Fibroblast of mammary gland (primary cell): ENCODE results near the gene SEMA7A.

ENCODE experiments used
- DNase-seq: peaks from one replicate; pipeline ENCODE4 v3.0.0-alpha.2; 2010; ENCODE audit warnings: low read depth
- H3K4me3 ChIP-seq: 2 replicates; pipeline ENCODE4 v1.5.1; 2011; ENCODE audit warnings: low read depth, mild to moderate bottlenecking, low read length, moderate library complexity; ENCODE audit not compliant: control insufficient read depth
- TF ChIP-seq, protein P1 (sequence below): conservative IDR thresholded peaks from 2 replicates; pipeline ENCODE4 v1.5.1; 2011; ENCODE audit warnings: low read depth, low read length, inconsistent platforms; ENCODE audit not compliant: control insufficient read depth, insufficient read depth

The SEMA7A gene

GRCh38 chr15:74406517-74406916, 27.2 kb downstream of the SEMA7A start:
- no peak overlapping the region for H3K4me3 ChIP-seq
- DNase-seq, result no peak
- TF ChIP-seq, protein P1, sequence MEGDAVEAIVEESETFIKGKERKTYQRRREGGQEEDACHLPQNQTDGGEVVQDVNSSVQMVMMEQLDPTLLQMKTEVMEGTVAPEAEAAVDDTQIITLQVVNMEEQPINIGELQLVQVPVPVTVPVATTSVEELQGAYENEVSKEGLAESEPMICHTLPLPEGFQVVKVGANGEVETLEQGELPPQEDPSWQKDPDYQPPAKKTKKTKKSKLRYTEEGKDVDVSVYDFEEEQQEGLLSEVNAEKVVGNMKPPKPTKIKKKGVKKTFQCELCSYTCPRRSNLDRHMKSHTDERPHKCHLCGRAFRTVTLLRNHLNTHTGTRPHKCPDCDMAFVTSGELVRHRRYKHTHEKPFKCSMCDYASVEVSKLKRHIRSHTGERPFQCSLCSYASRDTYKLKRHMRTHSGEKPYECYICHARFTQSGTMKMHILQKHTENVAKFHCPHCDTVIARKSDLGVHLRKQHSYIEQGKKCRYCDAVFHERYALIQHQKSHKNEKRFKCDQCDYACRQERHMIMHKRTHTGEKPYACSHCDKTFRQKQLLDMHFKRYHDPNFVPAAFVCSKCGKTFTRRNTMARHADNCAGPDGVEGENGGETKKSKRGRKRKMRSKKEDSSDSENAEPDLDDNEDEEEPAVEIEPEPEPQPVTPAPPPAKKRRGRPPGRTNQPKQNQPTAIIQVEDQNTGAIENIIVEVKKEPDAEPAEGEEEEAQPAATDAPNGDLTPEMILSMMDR, result no peak

DNA sequence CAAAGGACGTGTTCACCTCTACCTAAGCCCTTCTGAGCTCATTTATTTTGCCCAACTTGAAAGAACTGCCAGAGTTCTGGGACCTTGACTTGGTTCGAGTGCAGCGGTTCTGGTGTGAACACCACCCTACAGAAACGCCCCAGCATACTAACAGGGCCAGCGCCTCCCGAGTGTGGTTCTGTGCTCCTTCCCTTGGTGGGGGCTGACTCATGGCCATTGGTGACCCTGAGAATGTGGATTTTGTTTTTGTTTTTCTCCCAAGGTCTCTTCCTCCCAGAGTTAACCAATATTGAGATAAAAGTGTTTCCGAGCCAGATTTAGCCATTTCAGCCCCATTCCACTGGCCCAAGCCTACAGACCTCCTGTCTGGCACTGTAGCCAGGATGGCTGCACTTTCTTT, 27.9 kb downstream of the SEMA7A start:
- peak; percentile 39 for DNase-seq
- H3K4me3 ChIP-seq, result no peak overlapping the region
- TF ChIP-seq, protein P1, result no peak

DNA sequence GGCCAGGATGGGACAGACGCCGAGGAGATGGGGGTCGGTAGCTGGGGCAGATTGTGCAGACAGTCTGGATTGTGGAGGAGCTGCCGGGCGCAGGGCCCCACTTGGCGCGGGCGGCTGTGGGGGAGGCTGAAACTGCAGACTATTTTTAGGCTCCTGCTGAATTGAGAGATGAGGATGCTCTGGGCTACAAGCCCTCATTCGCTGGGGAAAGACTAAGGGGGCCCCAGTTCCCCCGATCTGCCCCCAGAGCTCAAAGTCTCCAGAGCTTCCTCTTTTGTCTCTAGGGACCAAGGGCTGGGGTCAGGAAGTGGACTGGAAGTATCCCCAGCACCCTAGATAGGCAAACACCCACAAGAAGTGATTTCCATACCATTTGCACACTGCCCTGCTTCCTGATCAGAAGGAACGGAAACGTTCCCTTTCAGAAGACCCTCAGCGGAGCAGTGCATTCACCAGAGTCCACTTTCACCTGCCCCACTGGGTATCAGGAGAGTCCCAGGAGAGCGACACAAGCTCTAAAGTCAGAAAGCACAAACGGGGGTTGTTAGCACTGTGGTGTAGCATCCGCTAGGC, 29.7 kb downstream of the SEMA7A start:
- H3K4me3 ChIP-seq, result no peak overlapping the region
- TF ChIP-seq, protein P1, result no peak
- DNase-seq, result no peak

GRCh38 chr15:74403588-74403919, 30.2 kb downstream of the SEMA7A start:
- DNase-seq, result no peak
- TF ChIP-seq, protein P1, result no peak
- no peak overlapping the region for H3K4me3 ChIP-seq

DNA sequence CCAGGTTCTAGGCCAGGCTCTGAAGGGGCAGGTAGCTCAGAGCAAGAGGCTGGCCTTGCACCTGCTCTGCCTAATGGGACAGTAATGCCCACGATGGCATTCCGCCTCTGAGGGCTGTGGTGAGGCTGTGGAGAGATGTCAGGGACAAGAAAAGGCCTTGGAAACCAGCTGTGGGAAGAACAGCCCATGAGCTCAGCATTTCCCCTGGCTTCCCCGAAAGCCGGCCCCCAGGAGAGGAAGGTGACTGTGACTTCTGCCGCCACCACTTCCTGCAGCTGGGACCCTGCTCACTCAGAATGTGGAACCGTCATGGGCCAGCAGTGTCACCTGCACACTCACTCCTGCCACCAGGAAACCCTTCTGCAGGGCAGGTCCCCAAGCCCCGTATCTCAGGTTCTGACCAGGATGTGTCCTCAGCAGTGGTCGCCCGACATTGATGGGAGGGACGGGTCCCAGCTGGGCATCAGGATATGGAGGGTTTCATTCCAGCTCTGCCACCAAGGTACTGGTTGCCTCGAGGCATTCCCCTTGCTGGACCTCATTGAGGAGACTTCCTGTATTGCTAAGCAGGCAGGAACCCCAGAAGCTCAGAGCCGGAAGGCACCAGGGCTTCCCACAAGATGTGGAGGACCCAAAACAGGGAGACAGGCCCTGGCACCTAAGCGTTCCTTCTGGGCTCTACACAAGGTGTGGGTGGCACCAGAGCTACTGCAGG, 30.7 kb downstream of the SEMA7A start:
- TF ChIP-seq, protein P1, result no peak
- H3K4me3 ChIP-seq, result no peak overlapping the region
- DNase-seq, result no peak

DNA sequence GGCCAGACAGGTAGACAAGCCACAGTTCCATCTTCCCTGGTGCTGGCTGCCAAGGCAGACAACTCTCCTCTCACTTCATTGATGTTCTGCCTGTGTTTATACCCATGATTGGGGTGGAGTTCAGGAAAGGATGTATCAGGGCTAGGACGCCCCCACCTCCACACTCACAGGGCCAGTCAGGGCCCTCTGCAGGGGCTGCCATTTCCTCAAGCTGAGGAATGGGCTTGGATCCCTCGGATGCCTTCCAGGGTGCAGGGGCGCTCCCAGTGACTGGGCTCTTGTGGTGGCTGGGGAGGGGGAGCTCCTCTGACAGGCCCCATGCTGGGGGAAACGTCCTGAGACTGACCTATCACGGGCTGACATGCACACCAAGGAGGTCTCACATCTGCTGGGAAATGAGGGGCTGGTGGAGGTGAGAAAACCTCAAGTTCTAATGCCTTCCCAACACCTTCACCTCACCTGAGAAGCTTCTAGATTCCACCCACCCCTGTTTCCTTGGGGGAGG, 31.4 kb downstream of the SEMA7A start:
- DNase-seq, result no peak
- TF ChIP-seq, protein P1, result no peak
- no peak overlapping the region for H3K4me3 ChIP-seq
